ENCODE measurements around the gene SLC19A2. TPM values are rescaled to one million over a fixed set of nuclear protein-coding genes. Genes with fewer than 3 reads are reported as not detected.

The SLC19A2 gene
- total RNA-seq, 1 donor from 2014 or later, result 6.1 TPM

GRCh38 chr1:169466259-169467230, 19.2 kb downstream of the SLC19A2 start:
- Mint-ChIP-seq H3K4me1 (ENCODE audit: unreplicated experiment) (no peaks in the 10 kb centered on the region), H3K36me3 (ENCODE audit: low read depth, unreplicated experiment) (no peaks in the 10 kb centered on the region), H3K4me3 (ENCODE audit: unreplicated experiment) (no peak overlapping the region), H3K27me3 (ENCODE audit: unreplicated experiment) (peaks cover 1% of the 10 kb centered on the region), H3K9me3 (ENCODE audit: unreplicated experiment) (no peaks in the 10 kb centered on the region), H3K27ac (ENCODE audit: unreplicated experiment) (no peak overlapping the region)
- no peak for DNase-seq (ENCODE audit: low spot score)
- TF ChIP-seq CTCF (IDR thresholded peaks at IDR 0.05; ENCODE audit: unreplicated experiment), result no peak

- H3K9me3 Mint-ChIP-seq (ENCODE audit: unreplicated experiment), result no peaks in the 10 kb centered on the region
- H3K4me3 Mint-ChIP-seq (ENCODE audit: unreplicated experiment), result no peak overlapping the region
- no peaks in the 10 kb centered on the region for H3K36me3 Mint-ChIP-seq (ENCODE audit: low read depth, unreplicated experiment)
- H3K4me1 Mint-ChIP-seq (ENCODE audit: unreplicated experiment), result peaks cover 4% of the 10 kb centered on the region
- no peak overlapping the region for H3K27ac Mint-ChIP-seq (ENCODE audit: unreplicated experiment)
- H3K27me3 Mint-ChIP-seq (ENCODE audit: unreplicated experiment), result peaks cover 1% of the 10 kb centered on the region
- no peak for DNase-seq (ENCODE audit: low spot score)
- no peak for TF ChIP-seq CTCF (IDR thresholded peaks at IDR 0.05; ENCODE audit: unreplicated experiment)
Measured at GRCh38 chr1:169465281-169465680, 20.5 kb downstream of the SLC19A2 start.

- H3K36me3 Mint-ChIP-seq (ENCODE audit: low read depth, unreplicated experiment), result no peaks in the 10 kb centered on the region
- TF ChIP-seq CTCF (IDR thresholded peaks at IDR 0.05; ENCODE audit: unreplicated experiment), result no peak
- no peak overlapping the region for H3K27ac Mint-ChIP-seq (ENCODE audit: unreplicated experiment)
- peaks cover 4% of the 10 kb centered on the region for H3K4me1 Mint-ChIP-seq (ENCODE audit: unreplicated experiment)
- no peaks in the 10 kb centered on the region for H3K9me3 Mint-ChIP-seq (ENCODE audit: unreplicated experiment)
- no peak overlapping the region for H3K4me3 Mint-ChIP-seq (ENCODE audit: unreplicated experiment)
- no peaks in the 10 kb centered on the region for H3K27me3 Mint-ChIP-seq (ENCODE audit: unreplicated experiment)
- no peak for DNase-seq (ENCODE audit: low spot score)
Measured at GRCh38 chr1:169462385-169462784, 23.4 kb downstream of the SLC19A2 start.

GRCh38 chr1:169461390-169462000, 24.2 kb downstream of the SLC19A2 start:
- DNase-seq (ENCODE audit: low spot score), result no peak
- Mint-ChIP-seq H3K36me3 (ENCODE audit: low read depth, unreplicated experiment) (no peaks in the 10 kb centered on the region), H3K27ac (ENCODE audit: unreplicated experiment) (no peak overlapping the region), H3K4me1 (ENCODE audit: unreplicated experiment) (peaks cover 4% of the 10 kb centered on the region), H3K9me3 (ENCODE audit: unreplicated experiment) (no peaks in the 10 kb centered on the region), H3K27me3 (ENCODE audit: unreplicated experiment) (no peaks in the 10 kb centered on the region), H3K4me3 (ENCODE audit: unreplicated experiment) (no peak overlapping the region)
- TF ChIP-seq CTCF (IDR thresholded peaks at IDR 0.05; ENCODE audit: unreplicated experiment), result no peak

All from endothelial cell (in vitro differentiated cells).